SU-DHL-6 (cell line): Measurements from ENCODE around the gene CNTRL.

Experiments
- CTCF ChIP-seq: fragments of 200-600 bp; sonication (generic); IDR thresholded peaks from one replicate; pipeline ENCODE4 v1.5.1; 2017; ENCODE audit warnings: antibody characterized with exemption, mild to moderate bottlenecking, low read length, moderate library complexity; ENCODE audit not compliant: insufficient read depth, poor library complexity, severe bottlenecking
- EZH2phosphoT487 ChIP-seq: fragments of 200-600 bp; sonication (generic), shearing (Covaris generic); conservative IDR thresholded peaks from 2 replicates; pipeline ENCODE4 v1.6.1; 2018; ENCODE audit warnings: mild to moderate bottlenecking, antibody characterized with exemption, low read length, moderate library complexity, mixed read lengths

GRCh38 chr9:121168052-121168451, 93.3 kb downstream of the CNTRL start:
- TF ChIP-seq CTCF (no peak), EZH2phosphoT487 (no peak)
